ENCODE measurements around the gene SLAMF6. TPM values are rescaled to one million over a fixed set of nuclear protein-coding genes. Genes with fewer than 3 reads are reported as not detected.

SLAMF6 gene
- total RNA-seq, 1 donor from 2014 or later: not detected

- no peak overlapping the region for H3K4me3 ChIP-seq
- intact Hi-C loops (cut with DNase I): no loop called here
- H3K36me3 ChIP-seq: no peaks in the 10 kb centered on the region
- no peak for DNase-seq (ENCODE audit: low spot score in 2 of 2)
- H3K4me1 ChIP-seq: no peaks in the 10 kb centered on the region
- H3K9me3 ChIP-seq: no peaks in the 10 kb centered on the region
- no peaks in the 10 kb centered on the region for H3K27me3 ChIP-seq
- H3K27ac ChIP-seq: no peak overlapping the region
- no peak for TF ChIP-seq CTCF (IDR thresholded peaks at IDR 0.05)
Measured at GRCh38 chr1:160491981-160492380, 31.1 kb downstream of the SLAMF6 start.

DNA sequence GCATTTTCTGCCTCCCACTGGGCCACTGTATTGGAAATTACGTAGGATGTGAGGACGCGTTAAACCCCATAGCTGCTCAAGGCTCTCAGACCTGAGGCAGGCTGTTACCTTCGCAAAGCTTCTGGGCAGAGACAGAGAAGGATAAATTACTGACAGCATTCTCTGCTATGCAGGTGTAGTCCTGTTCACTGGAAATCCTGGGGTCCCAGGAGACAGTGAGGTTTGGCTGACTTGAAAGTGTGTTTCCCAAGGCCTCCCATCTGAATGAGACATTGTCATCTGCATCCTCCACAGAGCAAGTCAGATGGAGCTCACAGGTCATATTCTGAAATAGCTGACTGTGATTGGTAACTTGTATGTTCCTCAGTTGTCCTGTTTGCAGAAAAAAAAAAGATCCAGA is 32.0 kb downstream of the SLAMF6 start:
- H3K27ac ChIP-seq: no peak overlapping the region
- no peaks in the 10 kb centered on the region for H3K4me1 ChIP-seq
- H3K9me3 ChIP-seq: no peaks in the 10 kb centered on the region
- no peak for DNase-seq (ENCODE audit: low spot score in 2 of 2)
- H3K27me3 ChIP-seq: no peaks in the 10 kb centered on the region
- H3K4me3 ChIP-seq: no peak overlapping the region
- intact Hi-C loops (cut with DNase I): no loop called here
- H3K36me3 ChIP-seq: no peaks in the 10 kb centered on the region
- no peak for TF ChIP-seq CTCF (IDR thresholded peaks at IDR 0.05)

GRCh38 chr1:160489513-160490261 is 33.4 kb downstream of the SLAMF6 start:
- Histone ChIP-seq H3K27ac (no peak overlapping the region), H3K4me3 (no peak overlapping the region), H3K27me3 (no peaks in the 10 kb centered on the region), H3K36me3 (no peaks in the 10 kb centered on the region), H3K4me1 (no peaks in the 10 kb centered on the region), H3K9me3 (no peaks in the 10 kb centered on the region)
- no peak for TF ChIP-seq CTCF (IDR thresholded peaks at IDR 0.05)
- intact Hi-C loops (cut with DNase I): no loop called here
- DNase-seq (ENCODE audit: low spot score in 2 of 2): no peak

- H3K4me3 ChIP-seq: no peak overlapping the region
- H3K4me1 ChIP-seq: no peaks in the 10 kb centered on the region
- no peak for TF ChIP-seq CTCF (IDR thresholded peaks at IDR 0.05)
- no peak for DNase-seq (ENCODE audit: low spot score in 2 of 2)
- H3K27ac ChIP-seq: no peak overlapping the region
- intact Hi-C loops (cut with DNase I): no loop called here
- H3K36me3 ChIP-seq: no peaks in the 10 kb centered on the region
- no peaks in the 10 kb centered on the region for H3K9me3 ChIP-seq
- H3K27me3 ChIP-seq: no peaks in the 10 kb centered on the region
Measured at GRCh38 chr1:160488347-160489058, 34.6 kb downstream of the SLAMF6 start.

DNA sequence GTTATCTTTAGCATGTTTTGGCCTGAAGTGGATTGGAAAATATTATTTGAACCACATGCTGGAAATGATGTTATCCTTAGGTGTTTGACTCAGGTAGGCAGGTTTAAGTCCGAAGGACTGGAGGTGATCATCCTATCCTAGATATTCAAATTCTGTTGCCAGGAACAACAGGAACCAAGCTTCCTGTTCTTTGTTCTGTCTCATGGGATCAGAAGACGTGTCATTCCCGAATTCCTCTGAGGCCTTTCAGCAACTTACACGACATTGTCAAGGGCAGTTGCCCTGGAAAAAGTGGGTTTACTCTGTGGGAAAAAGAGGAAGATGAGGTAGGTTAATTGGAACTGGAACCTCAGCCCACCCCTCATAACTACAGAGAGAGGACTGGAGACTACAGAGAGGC is 36.6 kb downstream of the SLAMF6 start:
- no peak for DNase-seq (ENCODE audit: low spot score in 2 of 2)
- intact Hi-C loops (cut with DNase I): no loop called here
- TF ChIP-seq CTCF (IDR thresholded peaks at IDR 0.05): no peak
- H3K27ac ChIP-seq: no peak overlapping the region
- H3K4me3 ChIP-seq: no peak overlapping the region
- no peaks in the 10 kb centered on the region for H3K27me3 ChIP-seq
- H3K4me1 ChIP-seq: no peaks in the 10 kb centered on the region
- H3K36me3 ChIP-seq: no peaks in the 10 kb centered on the region
- H3K9me3 ChIP-seq: no peaks in the 10 kb centered on the region

Data from ascending aorta (tissue), 2 donors.